ENCODE results near the gene ITM2A. TPM values are rescaled to one million over a fixed set of nuclear protein-coding genes. Genes with fewer than 3 reads are reported as not detected.
A peak's percentile ranks its signal among the peaks of the same experiment; 100 is the strongest.

Gene ITM2A
- total RNA-seq, 1 experiment from 2014 or later, result not detected

DNA sequence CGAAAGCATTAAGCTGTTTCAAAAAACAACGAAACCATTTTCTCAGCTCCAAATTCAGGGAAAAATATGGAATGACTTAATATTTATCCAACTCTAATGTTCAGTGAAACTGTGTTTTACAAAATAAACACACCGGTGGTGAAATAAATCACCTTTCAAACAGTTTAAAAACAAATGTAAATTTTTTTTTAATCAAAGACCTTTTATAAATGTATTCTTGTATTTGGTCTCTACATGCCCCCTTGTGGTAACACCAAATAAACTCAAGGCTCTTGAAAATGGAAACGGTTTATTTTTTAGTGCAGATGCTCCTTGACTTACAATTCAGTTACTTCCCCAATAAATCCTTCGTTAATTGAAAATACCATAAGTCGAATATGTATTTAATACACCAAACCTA is 45.8 kb upstream of the ITM2A start:
- H3K4me1 ChIP-seq (replicated peaks; ENCODE audit: insufficient read depth), result no peaks in the 10 kb centered on the region
- no peak overlapping the region; the same call in 1 of the 2 replicates for H3K4me3 ChIP-seq
- H3K27ac ChIP-seq, result no peak overlapping the region
- no peaks in the 10 kb centered on the region for H3K36me3 ChIP-seq (ENCODE audit: low read depth)
- H3F3A ChIP-seq (ENCODE audit: insufficient read depth, low read depth), result no peaks in the 10 kb centered on the region
- POLR2A ChIA-PET (ENCODE audit: unreplicated experiment), result no interaction called here
- CTCF ChIA-PET, result no interaction called here
- BruUV-seq (replicated peaks), result no TSS peak
- no peak for TF ChIP-seq EZH2 (IDR thresholded peaks at IDR 0.05; ENCODE audit: low read depth)
- TF ChIP-seq, protein P1, sequence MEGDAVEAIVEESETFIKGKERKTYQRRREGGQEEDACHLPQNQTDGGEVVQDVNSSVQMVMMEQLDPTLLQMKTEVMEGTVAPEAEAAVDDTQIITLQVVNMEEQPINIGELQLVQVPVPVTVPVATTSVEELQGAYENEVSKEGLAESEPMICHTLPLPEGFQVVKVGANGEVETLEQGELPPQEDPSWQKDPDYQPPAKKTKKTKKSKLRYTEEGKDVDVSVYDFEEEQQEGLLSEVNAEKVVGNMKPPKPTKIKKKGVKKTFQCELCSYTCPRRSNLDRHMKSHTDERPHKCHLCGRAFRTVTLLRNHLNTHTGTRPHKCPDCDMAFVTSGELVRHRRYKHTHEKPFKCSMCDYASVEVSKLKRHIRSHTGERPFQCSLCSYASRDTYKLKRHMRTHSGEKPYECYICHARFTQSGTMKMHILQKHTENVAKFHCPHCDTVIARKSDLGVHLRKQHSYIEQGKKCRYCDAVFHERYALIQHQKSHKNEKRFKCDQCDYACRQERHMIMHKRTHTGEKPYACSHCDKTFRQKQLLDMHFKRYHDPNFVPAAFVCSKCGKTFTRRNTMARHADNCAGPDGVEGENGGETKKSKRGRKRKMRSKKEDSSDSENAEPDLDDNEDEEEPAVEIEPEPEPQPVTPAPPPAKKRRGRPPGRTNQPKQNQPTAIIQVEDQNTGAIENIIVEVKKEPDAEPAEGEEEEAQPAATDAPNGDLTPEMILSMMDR (conservative IDR thresholded peaks at IDR 0.05), result peak; percentile 55; the same call in 1 of the 2 replicates
- no peak overlapping the region for H2AFZ ChIP-seq
- intact Hi-C loops (cut with micrococcal nuclease; ENCODE audit: unreplicated experiment), result loop anchor here (5.0 kb wide), 1 partner anchor 836 kb away; no protein-coding TSS in a partner anchor
- H3K9me3 ChIP-seq (ENCODE audit: insufficient read depth, low read depth), result no peaks in the 10 kb centered on the region
- H3K79me2 ChIP-seq (ENCODE audit: low read depth), result no peaks in the 10 kb centered on the region
- H3K4me2 ChIP-seq, result peak overlapping the region; percentile 40
- no peaks in the 10 kb centered on the region for H3K27me3 ChIP-seq (ENCODE audit: insufficient read depth, low read depth)
- H4K20me1 ChIP-seq (ENCODE audit: insufficient read depth), result no peaks in the 10 kb centered on the region
- no peaks in the 10 kb centered on the region for H3K9me2 ChIP-seq (ENCODE audit: insufficient read depth)
- DNase-seq, result no peak

DNA sequence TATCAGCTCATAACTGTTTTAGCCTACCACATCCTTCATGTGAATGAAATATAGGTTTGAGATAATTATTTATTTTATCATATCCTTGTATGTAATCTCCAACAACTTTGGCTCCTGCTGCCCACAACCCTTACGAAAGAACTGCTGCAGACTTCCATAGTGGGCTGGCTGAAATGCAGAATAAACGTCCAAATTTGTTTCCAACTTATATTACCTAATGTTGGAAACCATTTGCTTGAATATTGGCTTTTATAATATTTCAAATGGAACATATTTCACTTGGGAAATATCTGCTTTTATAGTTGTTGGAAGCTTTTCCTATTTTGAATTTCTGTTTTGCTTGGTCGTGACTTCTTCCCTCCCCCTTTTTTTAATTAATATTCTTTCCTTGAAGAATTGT is 45.0 kb upstream of the ITM2A start:
- no TSS peak for BruUV-seq (replicated peaks)
- H3K4me2 ChIP-seq, result no peak overlapping the region
- TF ChIP-seq, protein P1 (conservative IDR thresholded peaks at IDR 0.05), result no peak
- TF ChIP-seq EZH2 (IDR thresholded peaks at IDR 0.05; ENCODE audit: low read depth), result no peak
- H3K9me3 ChIP-seq (ENCODE audit: insufficient read depth, low read depth), result no peaks in the 10 kb centered on the region
- no peaks in the 10 kb centered on the region for H3K9me2 ChIP-seq (ENCODE audit: insufficient read depth)
- no peaks in the 10 kb centered on the region for H4K20me1 ChIP-seq (ENCODE audit: insufficient read depth)
- H3K79me2 ChIP-seq (ENCODE audit: low read depth), result no peaks in the 10 kb centered on the region
- no peaks in the 10 kb centered on the region for H3K36me3 ChIP-seq (ENCODE audit: low read depth)
- H3K4me1 ChIP-seq (replicated peaks; ENCODE audit: insufficient read depth), result no peaks in the 10 kb centered on the region
- no peak overlapping the region for H2AFZ ChIP-seq
- DNase-seq, result no peak
- no peak overlapping the region for H3K27ac ChIP-seq
- H3K4me3 ChIP-seq, result no peak overlapping the region
- no peaks in the 10 kb centered on the region for H3K27me3 ChIP-seq (ENCODE audit: insufficient read depth, low read depth)
- intact Hi-C loops (cut with micrococcal nuclease; ENCODE audit: unreplicated experiment), result loop anchor here (5.0 kb wide), 1 partner anchor 835 kb away; no protein-coding TSS in a partner anchor
- ChIA-PET POLR2A (ENCODE audit: unreplicated experiment) (no interaction called here), CTCF (no interaction called here)
- no peaks in the 10 kb centered on the region for H3F3A ChIP-seq (ENCODE audit: insufficient read depth, low read depth)

DNA sequence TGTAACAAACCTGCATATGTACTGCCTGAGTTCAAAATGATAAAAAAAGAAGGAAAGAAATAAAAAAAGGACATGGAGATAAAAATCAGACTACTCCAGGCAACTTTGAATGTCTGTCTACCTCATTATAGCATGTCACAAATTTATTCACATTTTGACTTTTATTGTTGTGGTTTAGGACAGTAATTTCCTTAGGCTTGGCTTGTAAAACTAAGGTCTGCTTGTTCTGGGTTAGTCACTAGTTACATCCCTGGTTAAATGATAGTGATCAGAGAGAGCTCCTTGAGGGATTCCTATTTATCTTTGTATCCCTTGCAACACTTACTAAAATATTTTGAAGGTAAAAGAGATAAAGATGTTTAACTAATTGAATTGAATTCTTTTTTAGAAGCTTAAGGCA is 42.5 kb upstream of the ITM2A start:
- ChIA-PET CTCF (no interaction called here), POLR2A (ENCODE audit: unreplicated experiment) (no interaction called here)
- H3K9me3 ChIP-seq (ENCODE audit: insufficient read depth, low read depth), result no peaks in the 10 kb centered on the region
- no peaks in the 10 kb centered on the region for H3K4me1 ChIP-seq (replicated peaks; ENCODE audit: insufficient read depth)
- no peaks in the 10 kb centered on the region for H3K36me3 ChIP-seq (ENCODE audit: low read depth)
- no peak overlapping the region for H3K4me2 ChIP-seq
- no peaks in the 10 kb centered on the region for H3K9me2 ChIP-seq (ENCODE audit: insufficient read depth)
- no peak for TF ChIP-seq EZH2 (IDR thresholded peaks at IDR 0.05; ENCODE audit: low read depth)
- TF ChIP-seq, protein P1 (conservative IDR thresholded peaks at IDR 0.05), result no peak
- DNase-seq, result no peak
- no peaks in the 10 kb centered on the region for H3K79me2 ChIP-seq (ENCODE audit: low read depth)
- no peak overlapping the region for H3K4me3 ChIP-seq
- H3F3A ChIP-seq (ENCODE audit: insufficient read depth, low read depth), result no peaks in the 10 kb centered on the region
- no peak overlapping the region for H3K27ac ChIP-seq
- H3K27me3 ChIP-seq (ENCODE audit: insufficient read depth, low read depth), result no peaks in the 10 kb centered on the region
- intact Hi-C loops (cut with micrococcal nuclease; ENCODE audit: unreplicated experiment), result loop anchor here (5.0 kb wide), 1 partner anchor 832 kb away; no protein-coding TSS in a partner anchor
- H4K20me1 ChIP-seq (ENCODE audit: insufficient read depth), result no peaks in the 10 kb centered on the region
- H2AFZ ChIP-seq, result no peak overlapping the region
- no TSS peak for BruUV-seq (replicated peaks)
